GM21526 (cell line): Measurements from ENCODE around the gene ZBED5.

Source experiments
- ATAC-seq: cut with Tn5 transposase; IDR thresholded peaks from one replicate; pipeline ENCODE4 v1.9.1; 2021; ENCODE audit warnings: moderate library complexity; ENCODE audit not compliant: unreplicated experiment, low FRiP score

ZBED5 gene

GRCh38 chr11:10881892-10882291, 24.0 kb upstream of the ZBED5 start:
- no peak for ATAC-seq

- ATAC-seq = no peak
Observed at GRCh38 chr11:10878408-10879214, 20.8 kb upstream of the ZBED5 start.

GRCh38 chr11:10876158-10876557, 18.3 kb upstream of the ZBED5 start:
- no peak for ATAC-seq

DNA sequence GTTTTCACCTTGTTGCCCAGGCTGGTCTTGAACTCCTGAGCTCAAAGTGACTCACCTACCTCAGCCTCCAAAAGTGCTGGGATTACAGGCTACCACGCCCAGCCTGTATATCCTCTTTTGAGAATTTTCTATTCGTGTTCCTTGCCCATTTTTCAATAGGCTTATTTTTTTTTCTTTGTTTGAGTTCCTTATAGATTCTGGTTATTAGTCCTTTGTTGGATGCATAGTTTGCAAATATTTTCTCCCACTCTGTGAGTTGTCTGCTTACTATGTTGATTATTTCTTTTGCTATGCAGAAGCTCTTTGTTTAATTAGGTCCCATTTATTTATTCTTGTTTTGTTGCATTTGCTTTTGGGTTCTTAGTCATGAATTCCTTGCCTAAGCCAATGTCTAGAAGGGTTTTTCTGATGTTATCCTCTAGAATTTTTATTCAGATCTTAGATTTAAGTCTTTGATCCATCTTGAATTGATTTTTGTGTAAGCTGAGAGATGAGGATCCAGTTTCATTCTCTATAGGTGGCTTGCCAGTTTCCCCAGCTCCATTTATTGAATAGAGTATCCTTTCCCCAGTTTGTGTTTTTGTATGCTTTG, 17.7 kb upstream of the ZBED5 start:
- no peak for ATAC-seq

DNA sequence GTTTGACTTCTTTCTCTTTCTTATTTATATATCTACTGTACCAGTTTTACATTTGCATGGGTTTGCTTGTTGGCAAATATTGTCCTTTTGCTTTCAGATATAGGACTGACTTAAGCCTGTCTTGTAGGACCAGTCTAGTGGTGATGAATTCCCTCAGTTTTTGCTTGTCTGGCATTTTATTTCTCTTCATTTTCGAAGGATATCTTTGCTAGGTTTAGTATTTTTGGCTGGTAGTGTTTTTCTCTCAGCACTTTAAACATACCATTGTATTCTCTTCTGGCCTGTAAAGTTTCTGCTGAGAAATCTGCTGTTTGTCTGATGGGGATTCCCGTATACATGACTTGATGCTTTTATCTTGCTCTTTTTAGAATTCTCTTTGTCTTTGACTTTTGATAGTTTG, 14.2 kb upstream of the ZBED5 start:
- no peak for ATAC-seq

DNA sequence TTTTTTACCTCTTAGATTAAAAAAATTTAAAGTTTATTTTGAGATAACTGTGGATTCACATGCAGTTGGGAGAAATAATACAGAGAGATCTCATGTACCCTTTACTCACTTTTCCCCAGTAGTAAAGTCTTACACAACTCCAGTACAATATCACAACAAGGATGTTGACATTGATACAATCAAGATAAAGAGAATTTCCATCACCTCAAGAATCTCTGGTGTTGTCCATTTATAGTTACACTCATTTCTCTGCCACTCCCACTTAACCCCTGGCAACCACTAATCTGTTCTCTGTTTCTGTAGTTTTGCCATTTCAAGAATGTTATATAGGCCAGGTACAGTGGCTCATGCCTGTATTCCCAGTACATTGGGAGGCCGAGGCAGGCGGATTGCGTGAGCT, 10.5 kb upstream of the ZBED5 start:
- ATAC-seq = no peak

DNA sequence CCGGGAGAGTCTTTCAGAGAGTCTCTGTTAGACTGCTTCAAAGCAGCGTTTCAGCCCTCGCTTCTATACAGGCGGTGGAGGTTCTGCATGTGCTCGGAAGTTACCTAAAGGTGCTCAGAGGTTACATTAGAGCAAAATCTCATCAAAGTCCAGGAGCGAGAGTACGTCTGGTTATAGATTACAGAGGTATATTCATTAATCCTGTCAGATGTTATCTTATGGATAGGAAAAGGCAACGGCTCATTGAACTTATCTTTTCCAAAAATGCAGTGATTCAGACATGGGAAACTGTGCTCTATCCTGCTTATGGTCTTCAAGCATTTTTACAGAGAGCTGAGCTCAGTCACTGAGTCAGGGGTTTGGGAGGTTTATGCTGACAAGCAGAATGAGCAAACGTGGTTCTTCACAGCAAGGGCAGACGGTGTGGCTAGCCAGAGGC, 9.1 kb upstream of the ZBED5 start:
- ATAC-seq = no peak

DNA sequence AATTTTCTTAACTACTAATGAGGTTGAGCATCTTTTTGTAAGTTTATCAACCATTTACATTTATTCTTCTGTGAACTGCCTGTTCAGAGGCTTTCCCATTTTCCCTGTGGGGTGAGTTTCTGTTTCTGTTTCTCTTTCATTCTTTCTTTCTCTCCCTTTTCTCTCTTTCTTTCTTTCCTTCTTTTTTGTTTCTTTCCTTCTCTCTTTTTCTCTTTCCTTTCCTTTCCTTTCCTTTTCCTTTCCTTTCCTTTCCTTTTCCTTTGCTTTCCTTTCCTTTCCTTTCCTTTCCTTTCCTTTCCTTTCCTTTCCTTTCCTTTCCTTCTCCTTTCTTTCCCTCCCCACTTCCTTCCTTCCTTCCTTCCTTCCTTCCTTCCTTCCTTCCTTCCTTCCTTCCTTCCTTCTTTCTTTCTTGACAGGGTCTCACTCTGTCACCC, 8.0 kb upstream of the ZBED5 start:
- ATAC-seq = no peak

DNA sequence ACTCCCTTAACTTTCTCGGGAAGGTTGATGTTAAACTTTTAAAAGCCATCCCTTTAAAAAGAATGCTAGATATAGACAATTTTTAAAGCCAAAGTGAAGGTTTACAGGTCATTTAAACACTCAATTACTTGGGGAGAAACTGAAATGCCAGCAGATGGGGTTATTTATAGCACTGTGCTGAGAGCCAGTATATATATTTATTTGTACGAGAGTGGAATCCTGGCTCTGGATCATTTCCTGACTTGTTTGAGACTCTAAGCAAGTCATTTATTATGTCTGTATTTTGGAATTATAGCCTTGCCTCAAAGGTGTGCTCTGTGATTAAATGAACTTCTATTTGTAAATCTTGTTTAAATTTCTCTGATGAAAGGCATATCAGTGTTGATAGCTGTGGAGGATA, 6.8 kb upstream of the ZBED5 start:
- ATAC-seq = no peak

DNA sequence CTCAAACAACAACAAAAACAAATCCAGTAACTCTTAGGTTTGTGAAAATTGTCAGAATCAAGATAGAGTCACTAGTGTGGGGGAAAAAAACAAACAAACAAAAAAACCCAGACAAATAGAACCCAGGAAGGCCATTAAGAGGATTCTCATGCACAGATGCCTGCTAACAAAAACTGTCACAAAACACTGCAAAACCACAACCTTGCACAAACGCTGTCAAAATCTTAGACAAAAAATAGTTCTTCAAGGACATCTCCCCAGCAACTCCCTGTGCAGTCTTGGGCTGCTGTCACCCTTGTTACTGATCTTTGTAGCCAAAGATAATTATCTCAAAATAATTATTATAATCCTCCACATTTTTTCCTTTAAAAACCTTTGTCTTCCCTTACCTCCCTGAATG, 4.6 kb upstream of the ZBED5 start:
- ATAC-seq = no peak

DNA sequence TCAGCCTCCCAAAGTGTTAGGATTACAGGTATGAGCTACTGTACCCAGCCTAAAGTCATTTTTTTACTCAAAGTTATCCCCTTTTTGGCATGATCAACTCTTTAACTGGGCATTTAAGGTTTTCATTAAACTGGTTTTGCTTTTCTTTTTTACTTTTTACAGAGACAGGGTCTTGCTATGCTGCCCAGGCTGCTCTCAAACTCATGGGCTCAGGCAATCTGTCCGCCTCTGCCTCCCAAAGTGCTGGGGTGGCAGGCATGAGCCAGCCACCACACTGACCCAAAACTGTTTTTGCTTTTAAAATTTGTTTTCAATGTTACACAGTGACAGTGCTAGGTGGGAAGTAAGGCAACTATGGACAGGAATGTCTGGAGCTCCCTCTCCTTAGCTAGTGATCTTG, 3.9 kb upstream of the ZBED5 start:
- no peak for ATAC-seq

DNA sequence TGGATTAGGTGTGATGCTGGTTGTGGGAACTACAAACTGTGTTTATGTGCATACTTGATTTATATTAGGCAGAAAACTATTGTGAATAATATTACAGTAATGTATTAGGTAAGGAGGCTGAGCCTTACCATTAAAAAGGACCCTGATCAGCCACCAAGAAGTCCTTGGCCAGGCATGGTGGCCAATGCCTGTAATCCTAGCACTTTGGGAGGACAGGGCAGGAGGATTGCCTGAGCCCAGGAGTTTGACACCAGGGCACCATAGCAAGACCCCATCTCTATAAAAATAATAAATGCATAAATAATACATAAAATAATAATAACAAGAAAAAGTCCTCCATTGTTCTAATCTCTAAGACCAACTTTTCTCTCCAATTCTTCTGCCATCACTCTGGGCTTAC, 3.2 kb upstream of the ZBED5 start:
- ATAC-seq = no peak

DNA sequence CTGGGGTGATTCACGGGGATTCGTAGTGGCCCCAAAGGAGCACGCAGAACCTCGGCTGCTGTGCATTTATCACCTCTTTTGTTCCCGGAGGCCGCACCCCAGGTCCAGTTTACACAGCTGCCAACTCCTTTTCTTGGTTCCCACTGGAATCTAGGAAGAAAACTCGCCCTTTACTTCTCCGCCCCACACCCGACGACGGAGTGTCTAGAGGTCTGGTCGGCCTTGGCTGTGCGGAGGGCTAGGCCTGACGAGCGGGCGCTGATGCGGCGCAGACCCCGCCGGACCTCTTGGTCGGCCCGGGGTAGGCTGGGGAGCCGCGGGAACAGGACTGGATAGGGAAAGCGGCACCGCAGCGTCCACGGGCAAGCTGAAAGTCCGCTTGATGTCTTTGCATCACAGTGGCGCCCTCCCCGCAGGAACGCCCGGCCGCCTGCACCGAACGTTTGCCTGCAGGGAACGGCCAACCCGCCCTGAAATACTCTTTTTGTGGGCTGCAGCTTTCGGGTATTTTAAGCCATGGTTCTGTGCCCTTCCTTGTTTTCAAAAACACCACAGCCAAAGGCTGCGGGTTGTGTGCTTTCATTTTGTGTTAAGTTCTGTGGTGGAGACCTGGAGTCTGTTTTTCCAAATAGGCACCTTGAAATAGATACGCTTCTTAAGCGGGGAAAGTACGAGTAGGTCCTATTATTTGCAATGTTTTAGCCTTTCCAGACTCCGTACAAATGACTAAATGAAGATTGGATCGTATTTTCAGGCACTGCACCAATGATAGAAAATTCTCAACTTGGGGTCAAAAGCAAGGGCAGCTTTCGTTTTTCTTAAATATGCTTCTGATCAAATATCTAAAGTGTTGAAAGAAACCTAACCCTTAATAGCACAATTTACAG, 829 bp upstream of the ZBED5 start:
- peak; percentile 25 for ATAC-seq

DNA sequence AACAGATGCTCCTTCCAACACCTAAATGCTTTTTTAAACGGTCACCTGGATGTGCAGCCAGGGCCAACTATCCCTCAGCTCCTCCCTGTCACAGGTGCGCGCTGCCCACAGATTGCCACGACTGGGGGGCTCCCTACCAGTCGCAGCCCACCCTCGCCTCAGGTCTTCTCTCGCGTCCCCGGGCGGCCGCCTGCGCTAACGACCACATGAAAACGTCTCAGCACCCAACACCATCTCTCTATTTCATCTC, 469 bp downstream of the ZBED5 start:
- peak; percentile 11 for ATAC-seq

GRCh38 chr11:10856689-10857458, 979 bp downstream of the ZBED5 start:
- ATAC-seq = peak; percentile 6

DNA sequence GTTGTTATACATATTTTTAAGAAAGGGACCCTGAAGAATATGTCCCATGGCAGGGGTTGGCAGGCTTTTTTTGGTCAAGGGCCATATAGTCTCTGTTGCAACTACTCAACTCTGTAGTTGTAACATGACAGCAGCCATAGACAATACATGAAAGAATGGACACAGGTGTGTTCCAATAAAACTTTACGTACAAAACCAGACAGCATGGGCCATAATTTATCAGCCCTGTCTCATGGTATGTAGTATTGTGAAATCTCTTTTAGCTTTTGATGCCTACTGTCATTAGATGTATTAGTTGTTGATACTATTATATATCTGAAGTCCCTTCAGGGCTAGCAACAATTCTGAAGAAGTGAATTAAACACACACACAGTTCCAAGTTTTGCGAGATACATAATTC, 2.6 kb downstream of the ZBED5 start:
- no peak for ATAC-seq

DNA sequence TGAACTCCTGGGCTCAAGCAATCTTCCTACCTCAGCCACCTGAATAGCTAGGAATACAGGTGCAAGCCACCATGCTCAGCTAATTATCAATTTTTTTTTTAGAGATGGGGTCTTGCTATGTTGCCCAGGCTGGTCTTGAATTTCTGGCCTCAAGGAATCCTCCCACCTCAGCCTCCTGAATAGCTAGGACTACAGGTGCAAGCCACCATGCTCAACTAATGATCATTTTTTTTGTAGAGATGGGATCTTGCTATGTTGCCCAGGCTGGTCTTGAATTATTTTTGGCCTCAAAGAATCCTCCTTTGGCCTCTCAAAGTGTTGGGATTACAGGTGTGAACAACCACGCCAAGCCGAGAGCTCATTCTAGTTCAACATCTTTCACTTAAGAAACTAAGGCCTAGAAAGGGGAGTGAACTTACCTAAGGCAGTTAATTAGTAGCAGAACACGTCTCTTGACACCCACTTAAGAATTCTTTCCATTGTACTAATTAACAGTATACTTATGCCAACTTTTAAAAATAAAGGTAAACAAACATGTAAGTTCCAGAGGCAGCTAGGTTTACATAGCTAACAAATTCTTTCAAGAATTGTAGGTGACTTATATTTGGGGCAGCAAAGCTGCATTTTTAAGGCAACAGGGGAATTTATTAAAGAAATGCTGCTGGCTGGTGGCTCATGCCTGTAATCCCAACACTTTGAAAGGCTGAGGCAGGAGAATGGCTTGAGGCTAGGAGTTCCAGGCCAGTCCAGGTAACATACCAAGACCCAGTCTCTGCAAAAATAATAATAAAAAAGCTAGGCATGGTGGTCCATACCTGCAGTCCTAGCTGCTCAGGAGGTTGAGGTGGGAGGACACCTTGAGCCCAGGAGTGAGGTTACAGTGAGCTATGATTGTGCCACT, 9.6 kb downstream of the ZBED5 start:
- ATAC-seq = no peak

DNA sequence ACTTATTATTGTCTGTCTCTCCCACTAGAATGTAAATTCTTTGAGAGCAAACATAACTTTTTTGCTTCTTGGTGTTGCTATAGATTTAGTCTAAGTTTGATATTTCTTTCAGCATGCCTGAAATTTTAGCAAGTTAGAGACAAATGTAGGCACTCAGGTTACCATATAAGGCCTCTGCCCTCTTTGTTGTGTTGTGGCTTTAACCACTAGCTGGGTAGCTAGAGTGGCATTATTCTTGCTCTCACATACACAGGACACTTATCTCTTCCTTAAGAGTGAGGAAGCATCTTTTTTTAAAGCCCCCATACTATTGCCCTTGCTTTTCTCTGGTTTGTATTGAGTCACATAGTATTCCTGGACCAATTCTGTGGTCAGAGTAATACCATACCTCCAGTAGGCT, 11.2 kb downstream of the ZBED5 start:
- ATAC-seq = no peak

DNA sequence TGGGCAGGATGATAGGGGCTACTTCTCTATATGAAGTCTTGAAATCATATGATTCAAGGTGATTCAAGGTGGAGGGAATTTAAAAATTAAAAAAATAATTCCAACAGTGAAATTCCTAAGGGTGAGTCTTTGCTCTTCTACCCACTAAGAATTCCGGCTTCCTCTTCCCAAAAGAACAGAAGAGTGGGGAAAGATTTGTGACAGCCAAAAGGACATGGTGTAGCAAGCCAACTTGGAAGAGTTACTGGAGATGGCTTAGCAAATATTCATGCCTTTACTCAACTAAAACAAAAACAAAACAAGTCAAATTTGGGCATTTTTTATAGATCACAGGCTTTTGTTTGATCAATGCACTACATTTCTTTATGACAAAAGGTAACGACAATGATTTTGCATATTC, 12.3 kb downstream of the ZBED5 start:
- no peak for ATAC-seq

GRCh38 chr11:10844796-10845195, 13.1 kb downstream of the ZBED5 start:
- no peak for ATAC-seq
